Smooth muscle cell of the pulmonary artery (primary cell): ENCODE results near the gene MYORG. TPM values are rescaled to one million over a fixed set of nuclear protein-coding genes. Genes with fewer than 3 reads are reported as not detected.

Experiments
- total RNA-seq: library from RNA; depleted of rRNA; stranded (reverse); fragments of >200 nt; gene quantifications from 2 replicates; pipeline ENCODE4 v1.2.3, GENCODE V29; 2014

Gene MYORG
- 2.2 and 2.5 TPM in 2 replicates for total RNA-seq

DNA sequence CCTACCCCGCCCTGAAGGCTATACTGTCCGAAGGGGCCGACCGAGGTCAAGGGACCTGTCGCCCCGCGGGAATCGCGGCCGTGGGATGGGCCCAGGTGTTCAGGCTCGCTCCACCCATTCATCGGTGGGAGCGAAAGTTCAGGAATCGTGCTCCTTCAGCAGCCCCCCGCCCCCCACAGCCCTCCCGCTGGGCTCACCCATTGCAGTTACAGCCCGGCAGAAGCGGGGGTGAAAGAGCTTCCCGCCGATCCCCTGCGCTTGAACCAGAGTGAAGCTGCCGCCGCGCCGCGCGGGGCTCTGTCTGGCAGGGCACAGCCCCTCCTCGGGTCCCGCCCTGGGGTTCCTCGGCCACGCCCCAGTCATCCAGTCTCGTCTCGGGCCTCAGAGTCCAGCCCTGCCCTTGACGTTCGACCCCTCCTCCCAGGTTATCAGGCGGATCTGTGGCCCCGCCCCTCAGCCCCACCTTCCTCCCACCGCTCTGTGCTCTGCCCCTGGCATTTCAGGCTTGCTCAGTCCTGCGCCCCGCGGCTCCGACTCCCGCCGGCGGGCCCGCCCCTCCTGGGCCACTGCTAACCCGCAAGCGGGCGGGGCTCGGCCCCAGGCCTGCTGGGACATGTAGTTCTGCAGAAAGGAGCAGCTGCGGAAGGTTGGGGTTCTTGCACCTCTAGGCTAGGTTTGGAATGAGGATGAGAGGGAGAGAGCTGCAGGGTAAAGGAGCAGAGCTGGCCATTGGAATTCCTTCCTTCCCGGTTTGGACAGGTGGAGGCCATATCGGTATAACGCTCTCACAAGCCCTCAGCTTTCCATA, at the start of gene MYORG:
Gene MYORG (minus strand): TSS at position 303 of the 808 bp plus-strand sequence. CDS start 3,955 bp downstream, outside the sequence.

DNA sequence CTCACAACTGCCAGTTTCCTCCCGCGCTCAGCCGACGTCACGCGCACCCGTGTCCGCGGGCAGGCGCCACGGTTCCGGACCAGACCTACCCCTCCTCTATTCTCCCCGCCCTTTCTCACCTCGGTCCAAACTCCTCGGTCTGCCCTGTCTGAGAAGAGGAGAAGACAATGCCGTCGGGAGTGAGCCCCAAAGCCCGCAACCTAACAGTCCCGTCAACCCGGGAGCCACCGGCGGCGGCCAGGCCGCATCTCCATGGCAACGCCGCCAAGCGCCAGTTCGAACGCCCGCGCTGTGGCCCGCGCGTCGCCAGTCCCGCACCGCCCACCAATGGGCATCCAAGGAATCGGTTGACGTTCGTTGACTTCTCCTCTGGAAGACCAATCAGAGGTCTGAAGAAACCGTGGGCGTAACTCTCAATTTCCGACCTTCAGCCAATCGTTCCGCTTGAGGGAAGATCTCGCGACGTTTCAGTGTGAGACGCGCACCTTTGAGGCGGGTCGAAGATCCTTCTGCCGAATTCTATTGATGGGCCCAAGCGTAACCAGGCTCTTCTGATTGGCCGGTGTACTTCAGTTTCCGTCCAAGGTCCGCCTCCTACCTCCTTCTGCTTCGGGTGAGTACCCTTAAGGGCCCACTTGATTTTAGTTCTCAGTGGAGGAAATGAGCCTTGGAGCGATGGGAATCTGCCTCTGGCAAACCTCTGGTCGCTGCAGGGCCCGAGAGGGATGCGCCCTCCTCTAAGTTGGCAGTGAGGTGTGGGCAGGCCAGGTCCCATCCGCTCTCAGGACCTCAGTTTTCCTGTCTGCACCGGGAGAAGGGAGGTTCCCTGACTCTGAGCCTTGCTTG, 47.5 kb downstream of the MYORG start, which contains the start of the genes KIF24 and NUDT2:
Gene KIF24 (minus strand): TSS at position 282 of the 846 bp plus-strand sequence. CDS start 17,922 bp downstream, outside the sequence.
Gene NUDT2 (plus strand): TSS at position 583 of the 846 bp plus-strand sequence. CDS start 9,471 bp downstream, outside the sequence.

Other genes starting within 250 kb of the MYORG start
- 32.2 and 35.7 TPM in 2 replicates for gene UBAP1, start 197.9 kb downstream of the MYORG start, total RNA-seq
- gene KIF24, start 47.6 kb downstream of the MYORG start, total RNA-seq = 0.76 and 1.2 TPM in 2 replicates
- 15.6 and 19.8 TPM in 2 replicates for gene NUDT2, start 47.3 kb downstream of the MYORG start, total RNA-seq
- 12.5 and 21.2 TPM in 2 replicates for gene FAM219A, start 81.7 kb upstream of the MYORG start, total RNA-seq
- 0.03 TPM in 1 of 2 replicates, not detected in the other for gene DNAI1, start 81.9 kb upstream of the MYORG start, total RNA-seq
- gene ENHO, start 146.1 kb upstream of the MYORG start, total RNA-seq = 0.13 TPM in 1 of 2 replicates, not detected in the other
- 0.07 TPM in 1 of 2 replicates, not detected in the other for gene CNTFR, start 212.8 kb upstream of the MYORG start, total RNA-seq
- 14.6 and 15.1 TPM in 2 replicates for gene RPP25L, start 235.2 kb upstream of the MYORG start, total RNA-seq
- 67.4 and 102 TPM in 2 replicates for gene DCTN3, start 243.6 kb upstream of the MYORG start, total RNA-seq